HepG2 (cell line): ENCODE measurements around the gene MEX3B. TPM values are rescaled to one million over a fixed set of nuclear protein-coding genes. Genes with fewer than 3 reads are reported as not detected.
"Not testable (repeated sequence)": the region's sequence is repeated elsewhere in the genome, so short reads cannot be mapped to it uniquely, and the experiment has no call there.

ENCODE experiments used
- ATAC-seq: fragments of 200-7000 bp; cut with Tn5 transposase; 3 replicates; pipeline ENCODE4 v1.9.1; 2020; ENCODE audit warnings: mild to moderate bottlenecking, moderate library complexity
- BruUV-seq: library from RNA; stranded (reverse); fragments of 400-500 nt; replicated peaks from 2 replicates; lab custom pipeline; 2021; lab: Mats Ljungman, UMichigan
- CTCF ChIA-PET: fragments of 300-600 bp; formaldehyde crosslinking; extraction: SDS; loops from one replicate; lab custom pipeline; 2021; ENCODE audit warnings: low total read pairs, inconsistent platforms, low intra/inter-chr PET ratio; lab: Yijun Ruan, JAX
- POLR2A ChIA-PET: fragments of 350-600 bp; sonication (Branson Sonifier 250); formaldehyde crosslinking; loops from one replicate; lab custom pipeline; 2020; ENCODE audit warnings: antibody characterized with exemption, inconsistent platforms; lab: Yijun Ruan, JAX
- DNase-seq: peaks from one replicate; pipeline ENCODE4 v3.0.0-alpha.2; 2015; ENCODE audit warnings: low spot score
- FAIRE-seq: peaks from 3 replicates; lab custom pipeline; 2011; peaks lifted over from hg19 to GRCh38; lab: Jason Lieb, UNC
- H2AFZ ChIP-seq: one replicate; pipeline ENCODE4 v1.6.1; 2011; ENCODE audit warnings: low read length, inconsistent platforms
- H3K27ac ChIP-seq: fragments of 300-600 bp; 3 replicates; pipeline ENCODE4 v1.8.0; 2011; ENCODE audit warnings: mixed run types, mild to moderate bottlenecking, mixed read lengths, low read length, inconsistent platforms; ENCODE audit not compliant: insufficient read depth; ENCODE audit errors: extremely low read length
- H3K27me3 ChIP-seq, 2 experiments: fragments of 200-600 bp in 1 of 2; 2 replicates in 1 of 2; 3 replicates in 1 of 2; pipeline versions ENCODE4 v1.6.0 to v1.8.0; 2011; ENCODE audit warnings: low read length in 2 of 2, mild to moderate bottlenecking in 2 of 2, moderate library complexity in 2 of 2, inconsistent platforms in 1 of 2; ENCODE audit not compliant: insufficient read depth in 2 of 2, control insufficient read depth in 1 of 2
- H3K36me3 ChIP-seq, 2 experiments: fragments of 200-600 bp in 1 of 2; replicated peaks in 1 of 2; 2 replicates in 1 of 2; 3 replicates in 1 of 2; pipeline versions ENCODE4 v1.5.1 to v1.8.0; 2011; ENCODE audit warnings: low read length in 2 of 2, inconsistent platforms in 1 of 2; ENCODE audit not compliant: insufficient read depth in 2 of 2, control insufficient read depth in 1 of 2
- H3K4me1 ChIP-seq: 2 replicates; pipeline ENCODE4 v1.5.1; 2012; ENCODE audit warnings: low read length, inconsistent platforms; ENCODE audit not compliant: insufficient read depth
- H3K4me2 ChIP-seq: 2 replicates; pipeline ENCODE4 v1.6.0; 2011; ENCODE audit warnings: low read depth, low read length, inconsistent platforms
- H3K4me3 ChIP-seq, 3 experiments: fragments of 200-600 bp in 1 of 3; sonication (generic), shearing (Covaris generic) in 1 of 3; replicated peaks in 1 of 3; 2 replicates each; pipeline ENCODE4 v1.5.1; 2011 to 2016; ENCODE audit warnings: low read length in 3 of 3, inconsistent platforms in 2 of 3, low read depth in 2 of 3, mild to moderate bottlenecking in 2 of 3, control low read depth in 1 of 3, mixed read lengths in 1 of 3; ENCODE audit not compliant: insufficient read depth in 1 of 3
- H3K79me2 ChIP-seq: one replicate; pipeline ENCODE4 v1.6.1; 2011; ENCODE audit warnings: low read length, inconsistent platforms; ENCODE audit not compliant: insufficient read depth
- H3K9ac ChIP-seq: 2 replicates; pipeline ENCODE4 v1.6.0; 2011; ENCODE audit warnings: mild to moderate bottlenecking, low read depth, low read length, inconsistent platforms; ENCODE audit not compliant: insufficient read depth
- H3K9me3 ChIP-seq: 2 replicates; pipeline ENCODE4 v1.5.1; 2012; ENCODE audit warnings: mild to moderate bottlenecking, low read length
- H4K20me1 ChIP-seq: 2 replicates; pipeline ENCODE4 v1.6.0; 2011; ENCODE audit warnings: inconsistent platforms, mild to moderate bottlenecking, low read length, moderate library complexity; ENCODE audit not compliant: insufficient read depth
- NRL ChIP-seq: sonication (generic); formaldehyde crosslinking; IDR thresholded peaks from 2 replicates; pipeline ENCODE4 v1.5.0; 2020; ENCODE audit warnings: missing genetic modification reagents, mild to moderate bottlenecking, moderate library complexity, borderline replicate concordance
- PTBP1 ChIP-seq: fragments of 200-400 bp; formaldehyde crosslinking; IDR thresholded peaks from 2 replicates; pipeline ENCODE4 v1.6.1; 2018; ENCODE audit warnings: low read length, low read depth; ENCODE audit not compliant: poor library complexity, severe bottlenecking
- SOX6 ChIP-seq, 2 experiments: fragments of 450-650 bp in 1 of 2; sonication (generic) in 1 of 2; formaldehyde crosslinking in 1 of 2; IDR thresholded peaks; 2 replicates each; pipeline versions ENCODE4 v1.4.0 to v1.6.1; 2017 to 2020; ENCODE audit warnings: antibody characterized with exemption in 1 of 2, mild to moderate bottlenecking in 1 of 2, missing genetic modification reagents in 1 of 2
- SP140L ChIP-seq: sonication (generic); formaldehyde crosslinking; IDR thresholded peaks from 2 replicates; pipeline ENCODE4 v1.4.0; 2020; ENCODE audit warnings: missing genetic modification reagents, borderline replicate concordance
- SP4 ChIP-seq: sonication (generic); formaldehyde crosslinking; IDR thresholded peaks from 2 replicates; pipeline ENCODE4 v1.8.1; 2023; ENCODE audit warnings: mild to moderate bottlenecking, missing genetic modification reagents
- YEATS4 ChIP-seq: sonication (generic); formaldehyde crosslinking; IDR thresholded peaks from 2 replicates; pipeline ENCODE4 v1.4.0; 2020; ENCODE audit warnings: missing genetic modification reagents, borderline replicate concordance
- ZBTB20 ChIP-seq: sonication (generic); formaldehyde crosslinking; IDR thresholded peaks from 2 replicates; pipeline ENCODE4 v1.8.1; 2023; ENCODE audit warnings: missing genetic modification reagents, low read depth, mild to moderate bottlenecking, borderline replicate concordance
- ZNF326 ChIP-seq: sonication (generic); formaldehyde crosslinking; IDR thresholded peaks from 2 replicates; pipeline ENCODE4 v1.4.0; 2020; ENCODE audit warnings: missing genetic modification reagents, borderline replicate concordance
- ZNF891 ChIP-seq: sonication (generic); formaldehyde crosslinking; IDR thresholded peaks from 2 replicates; pipeline ENCODE4 v1.5.0; 2020; ENCODE audit warnings: mild to moderate bottlenecking, missing genetic modification reagents
- WGBS: methylation state at CpG from one replicate; pipeline ENCODE4 v1.1.6; 2017; ENCODE audit warnings: low lambda C conversion rate; 5-methylcytosine and 5-hydroxymethylcytosine counted together
- in situ Hi-C: cut with HindIII; loops from 2 replicates; pipeline ENCODE4 v1.10.0; 2017; ENCODE audit warnings: low pct_unique_long_range_greater_than_20kb; ENCODE audit not compliant: extremely low pct_ligation_motif_present
- intact Hi-C: fragments of 100-400 bp; cut with micrococcal nuclease; formaldehyde crosslinking; loops from one replicate; pipeline ENCODE4 v1.10.0; 2022; ENCODE audit not compliant: unreplicated experiment
- polyA plus RNA-seq, 8 experiments: library from polyadenylated mRNA; depleted of rRNA in 3 of 8; stranded (reverse) in 7 of 8; unstranded in 1 of 8; fragments of >200 nt; fragmentation: Illumina TruSeq in 4 of 8; extraction: Trizol in 4 of 8; gene quantifications; 2 replicates each; pipeline versions ENCODE4 v1.2.1 to v1.2.3, GENCODE V29; 2011 to 2016; ENCODE audit warnings: low read depth in 4 of 8, missing spikeins in 1 of 8, mixed read lengths in 1 of 8; ENCODE audit not compliant: insufficient read depth in 1 of 8
- total RNA-seq, 5 experiments: library from RNA; depleted of rRNA; stranded (reverse); fragments of >200 nt; fragmentation: Illumina TruSeq; extraction: Trizol; gene quantifications; 2 replicates each; pipeline ENCODE4 v1.2.3, GENCODE V29; 2016; ENCODE audit warnings: low read depth in 1 of 5
- TF ChIP-seq, protein P1 (sequence below): sonication (generic); formaldehyde crosslinking; IDR thresholded peaks from 2 replicates; pipeline ENCODE4 v1.8.0; 2022; ENCODE audit warnings: missing genetic modification reagents, low read depth, mild to moderate bottlenecking, borderline replicate concordance
- TF ChIP-seq, protein P2 (sequence below): sonication (generic); formaldehyde crosslinking; IDR thresholded peaks from 2 replicates; pipeline ENCODE4 v1.4.0; 2020; ENCODE audit warnings: missing genetic modification reagents

MEX3B gene
- total and polyA plus RNA-seq, 2 of the 13 experiments (the other 11 are each of a cell fraction or from before 2014, with no cell fraction given) = 0.48 to 0.62 TPM

DNA sequence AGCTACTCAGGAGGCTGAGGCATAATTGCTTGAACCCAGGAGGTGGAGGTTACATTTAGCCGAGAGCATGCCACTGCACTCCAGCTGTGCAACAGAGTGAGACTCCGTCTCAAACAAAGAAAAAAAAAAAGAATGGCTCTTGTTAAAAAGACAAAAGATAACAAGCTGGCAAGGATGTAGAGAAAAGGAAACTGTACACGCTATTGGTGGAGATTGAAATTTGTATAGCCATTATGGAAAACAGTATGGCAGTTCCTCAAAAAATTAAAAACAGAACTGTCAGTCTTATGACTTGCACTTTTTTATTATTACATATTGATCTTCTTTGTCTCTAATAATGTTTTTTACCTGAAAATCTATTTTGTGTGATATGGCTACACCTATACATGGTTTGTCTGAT, 41.9 kb downstream of the MEX3B start:
- DNase-seq = no peak
- Histone ChIP-seq H3K27ac (no peak overlapping the region), H3K36me3 (no peaks in the 10 kb centered on the region), H2AFZ (no peak overlapping the region), H3K79me2 (no peaks in the 10 kb centered on the region), H3K27me3 (no peaks in the 10 kb centered on the region), H3K4me3 (no peak overlapping the region), H3K4me1 (no peaks in the 10 kb centered on the region), H4K20me1 (no peaks in the 10 kb centered on the region), H3K9me3 (no peaks in the 10 kb centered on the region), H3K4me2 (no peak overlapping the region)
- 16% methylated on average over 3 of the region's 3 CpGs for WGBS
- FAIRE-seq = no peak
- ChIA-PET CTCF (no interaction called here), POLR2A (no interaction called here)
- intact Hi-C loops (no loop called here), in situ Hi-C loops (no loop called here)
- BruUV-seq = no TSS peak
- no peak for ATAC-seq
- TF ChIP-seq NRL (CRISPR knock-in tag) = no peak
- TF ChIP-seq PTBP1 = no peak
- TF ChIP-seq, protein P1, sequence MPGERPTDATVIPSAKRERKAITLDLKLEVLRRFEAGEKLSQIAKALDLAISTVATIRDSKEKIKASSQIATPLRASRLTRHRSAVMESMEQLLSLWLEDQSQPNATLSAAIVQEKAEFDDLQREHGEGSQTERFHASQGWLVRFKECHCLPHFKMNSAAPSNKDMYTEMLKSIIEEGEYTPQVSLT = no peak
- no peak for TF ChIP-seq SP4 (CRISPR knock-in tag)
- no peak for TF ChIP-seq ZBTB20 (CRISPR knock-in tag)
- TF ChIP-seq, protein P2, sequence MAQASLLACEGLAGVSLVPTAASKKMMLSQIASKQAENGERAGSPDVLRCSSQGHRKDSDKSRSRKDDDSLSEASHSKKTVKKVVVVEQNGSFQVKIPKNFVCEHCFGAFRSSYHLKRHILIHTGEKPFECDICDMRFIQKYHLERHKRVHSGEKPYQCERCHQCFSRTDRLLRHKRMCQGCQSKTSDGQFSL (CRISPR knock-in tag) = no peak
- TF ChIP-seq SOX6 (IDR thresholded peaks at IDR 0.05) = no peak
- no peak for TF ChIP-seq SOX6 (CRISPR knock-in tag; IDR thresholded peaks at IDR 0.05)
- no peak for TF ChIP-seq ZNF326
- TF ChIP-seq ZNF891 (CRISPR knock-in tag) = no peak
- TF ChIP-seq SP140L (CRISPR knock-in tag) = no peak
- TF ChIP-seq YEATS4 (CRISPR knock-in tag) = no peak
- TF ChIP-seq, all 625 proteins: peak for 0
- no peak overlapping the region for H3K9ac ChIP-seq

DNA sequence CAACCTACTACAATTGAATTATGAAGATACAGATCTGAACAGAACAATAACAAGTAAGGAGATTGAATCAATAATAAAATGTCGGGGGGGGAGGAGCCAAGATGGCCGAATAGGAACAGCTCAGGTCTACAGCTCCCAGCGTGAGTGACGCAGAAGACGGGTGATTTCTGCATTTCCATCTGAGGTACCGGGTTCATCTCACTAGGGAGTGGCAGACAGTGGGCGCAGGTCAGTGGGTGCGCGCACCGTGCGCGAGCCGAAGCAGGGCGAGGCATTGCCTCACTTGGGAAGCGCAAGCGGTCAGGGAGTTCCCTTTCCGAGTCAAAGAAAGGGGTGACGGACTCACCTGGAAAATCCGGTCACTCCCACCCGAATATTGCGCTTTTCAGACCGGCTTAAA, 50.7 kb downstream of the MEX3B start:
- H4K20me1 ChIP-seq, H3K79me2 ChIP-seq, H3K9me3 ChIP-seq, intact Hi-C loops, CTCF ChIA-PET, BruUV-seq, H3K27me3 ChIP-seq, DNase-seq, H2AFZ ChIP-seq, in situ Hi-C loops, FAIRE-seq, H3K36me3 ChIP-seq, H3K9ac ChIP-seq, POLR2A ChIA-PET, H3K4me2 ChIP-seq, H3K4me3 ChIP-seq, ATAC-seq, H3K4me1 ChIP-seq, H3K27ac ChIP-seq: not testable (repeated sequence)
- WGBS = 85% methylated on average over 22 of the region's 22 CpGs
